DOHH2 (cell line): ENCODE data around the gene TUBAL3.

Experiments
- H3F3A ChIP-seq: fragments of 200-600 bp; sonication (generic), shearing (Covaris generic); 2 replicates; pipeline ENCODE4 v1.6.0; 2016; ENCODE audit warnings: antibody characterized with exemption, mild to moderate bottlenecking; ENCODE audit not compliant: control insufficient read depth, insufficient read depth
- H3K27ac ChIP-seq: fragments of 200-600 bp; sonication (generic); 2 replicates; pipeline ENCODE4 v1.5.1; 2014; ENCODE audit warnings: low read depth, mild to moderate bottlenecking, low read length, moderate library complexity
- H3K27me3 ChIP-seq: fragments of 200-600 bp; sonication (generic); 2 replicates; pipeline ENCODE4 v1.6.1; 2014; ENCODE audit warnings: mild to moderate bottlenecking, low read length, mixed read lengths; ENCODE audit not compliant: control insufficient read depth
- H3K36me3 ChIP-seq: fragments of 200-600 bp; sonication (generic); 2 replicates; pipeline ENCODE4 v1.6.1; 2014; ENCODE audit warnings: mild to moderate bottlenecking, low read length, moderate library complexity, mixed read lengths; ENCODE audit not compliant: control insufficient read depth
- H3K4me1 ChIP-seq: fragments of 200-600 bp; sonication (generic); 2 replicates; pipeline ENCODE4 v1.6.1; 2014; ENCODE audit warnings: mild to moderate bottlenecking, low read length, mixed read lengths; ENCODE audit not compliant: control insufficient read depth
- H3K4me2 ChIP-seq: fragments of 200-600 bp; sonication (generic); 2 replicates; pipeline ENCODE4 v1.6.0; 2014; ENCODE audit warnings: mild to moderate bottlenecking, low read length, moderate library complexity
- H3K4me3 ChIP-seq: fragments of 200-600 bp; sonication (generic); 2 replicates; pipeline ENCODE4 v1.5.1; 2014; ENCODE audit warnings: mild to moderate bottlenecking, low read length, mixed read lengths
- H3K79me2 ChIP-seq: fragments of 200-600 bp; sonication (generic); 2 replicates; pipeline ENCODE4 v1.6.1; 2014; ENCODE audit warnings: mild to moderate bottlenecking, low read length, mixed read lengths; ENCODE audit not compliant: control insufficient read depth
- H3K9me2 ChIP-seq: fragments of 200-600 bp; sonication (generic); replicated peaks from 2 replicates; pipeline ENCODE4 v1.6.1; 2014; ENCODE audit warnings: mild to moderate bottlenecking, low read length, mixed read lengths; ENCODE audit not compliant: control insufficient read depth
- H3K9me3 ChIP-seq: fragments of 200-600 bp; sonication (generic); 2 replicates; pipeline ENCODE4 v1.6.1; 2014; ENCODE audit warnings: antibody characterized with exemption, low read length, mixed read lengths; ENCODE audit not compliant: control insufficient read depth, insufficient read depth
- H4K20me1 ChIP-seq: fragments of 200-600 bp; sonication (generic); 2 replicates; pipeline ENCODE4 v1.6.0; 2014; ENCODE audit warnings: low read depth, mild to moderate bottlenecking, antibody characterized with exemption, low read length, moderate library complexity; ENCODE audit not compliant: control insufficient read depth, insufficient read depth
- CTCF ChIP-seq: fragments of 200-600 bp; sonication (generic); IDR thresholded peaks from one replicate; pipeline ENCODE4 v1.5.1; 2014; ENCODE audit warnings: antibody characterized with exemption, mild to moderate bottlenecking, low read depth, low read length; ENCODE audit not compliant: poor library complexity, severe bottlenecking
- EZH2phosphoT487 ChIP-seq: fragments of 200-600 bp; sonication (generic); IDR thresholded peaks from 2 replicates; pipeline ENCODE4 v1.6.1; 2017; ENCODE audit warnings: borderline replicate concordance, mild to moderate bottlenecking, antibody characterized with exemption, low read length, moderate library complexity, mixed read lengths

Gene TUBAL3

GRCh38 chr10:5442065-5442989 is 37.7 kb upstream of the TUBAL3 start:
- TF ChIP-seq CTCF (peak; percentile 73), EZH2phosphoT487 (no peak)
- Histone ChIP-seq H3F3A (peaks cover 4% of the 10 kb centered on the region; the same call in 1 of the 2 replicates), H3K36me3 (peaks cover 33% of the 10 kb centered on the region), H4K20me1 (no peaks in the 10 kb centered on the region), H3K9me2 (no peaks in the 10 kb centered on the region), H3K79me2 (peaks cover 18% of the 10 kb centered on the region), H3K9me3 (no peaks in the 10 kb centered on the region), H3K4me3 (no peak overlapping the region), H3K4me2 (no peak overlapping the region; the same call in 1 of the 2 replicates), H3K27ac (no peak overlapping the region), H3K27me3 (no peaks in the 10 kb centered on the region), H3K4me1 (peaks cover 30% of the 10 kb centered on the region)

GRCh38 chr10:5441106-5441505 is 36.5 kb upstream of the TUBAL3 start:
- Histone ChIP-seq H3K4me1 (peaks cover 21% of the 10 kb centered on the region), H3K36me3 (peaks cover 31% of the 10 kb centered on the region), H3K9me3 (no peaks in the 10 kb centered on the region), H3K79me2 (peaks cover 7% of the 10 kb centered on the region), H3K27ac (no peak overlapping the region), H3K9me2 (no peaks in the 10 kb centered on the region), H3K4me2 (no peak overlapping the region), H3K4me3 (no peak overlapping the region), H3K27me3 (no peaks in the 10 kb centered on the region), H3F3A (peaks cover 4% of the 10 kb centered on the region; the same call in 1 of the 2 replicates), H4K20me1 (no peaks in the 10 kb centered on the region)
- TF ChIP-seq EZH2phosphoT487 (no peak), CTCF (no peak)

- no peaks in the 10 kb centered on the region for H3K27me3 ChIP-seq
- H3K79me2 ChIP-seq: peaks cover 4% of the 10 kb centered on the region
- 0 out of 2 replicates have a peak, but pooled peaks cover 4% of the 10 kb centered on the region for H3F3A ChIP-seq
- TF ChIP-seq EZH2phosphoT487 (no peak), CTCF (no peak)
- no peak overlapping the region for H3K27ac ChIP-seq
- no peaks in the 10 kb centered on the region for H3K9me2 ChIP-seq
- no peaks in the 10 kb centered on the region for H3K9me3 ChIP-seq
- peaks cover 30% of the 10 kb centered on the region for H3K36me3 ChIP-seq
- no peak overlapping the region for H3K4me2 ChIP-seq
- peaks cover 18% of the 10 kb centered on the region for H3K4me1 ChIP-seq
- H4K20me1 ChIP-seq: no peaks in the 10 kb centered on the region
- no peak overlapping the region for H3K4me3 ChIP-seq
Measured at GRCh38 chr10:5440206-5440605, 35.6 kb upstream of the TUBAL3 start.
